ENCODE results near the gene TRPM7. TPM values are rescaled to one million over a fixed set of nuclear protein-coding genes. Genes with fewer than 3 reads are reported as not detected.
"Not testable (repeated sequence)": the region's sequence is repeated elsewhere in the genome, so short reads cannot be mapped to it uniquely, and the experiment has no call there.

The TRPM7 gene
- total RNA-seq, 2 experiments from 2014 or later, result 35.3 to 40.2 TPM

- DNase-seq, result no peak
- Mint-ChIP-seq H3K27me3 (no peaks in the 10 kb centered on the region), H3K4me1 (peaks cover 1% of the 10 kb centered on the region), H3K9me3 (no peaks in the 10 kb centered on the region), H3K27ac (no peak overlapping the region), H3K36me3 (ENCODE audit: low read depth) (peaks cover 51% of the 10 kb centered on the region), H3K4me3 (no peak overlapping the region)
- POLR2A ChIA-PET, result no interaction called here
- CTCF ChIA-PET, result no interaction called here
These were observed 92.8 kb downstream of the TRPM7 start for GRCh38 chr15:50593761-50594160.

GRCh38 chr15:50590288-50590687 is 96.3 kb downstream of the TRPM7 start:
- H3K4me3 Mint-ChIP-seq, result no peak overlapping the region
- ChIA-PET CTCF (no interaction called here), POLR2A (no interaction called here)
- peaks cover 51% of the 10 kb centered on the region for H3K36me3 Mint-ChIP-seq (ENCODE audit: low read depth)
- H3K9me3 Mint-ChIP-seq, result no peaks in the 10 kb centered on the region
- H3K27me3 Mint-ChIP-seq, result no peaks in the 10 kb centered on the region
- no peak for DNase-seq
- H3K27ac Mint-ChIP-seq, result no peak overlapping the region
- H3K4me1 Mint-ChIP-seq, result peaks cover 1% of the 10 kb centered on the region

- Mint-ChIP-seq H3K27me3 (no peaks in the 10 kb centered on the region), H3K4me1 (no peaks in the 10 kb centered on the region), H3K36me3 (ENCODE audit: low read depth) (peaks cover 50% of the 10 kb centered on the region), H3K9me3 (no peaks in the 10 kb centered on the region), H3K27ac (no peak overlapping the region), H3K4me3 (no peak overlapping the region)
- ChIA-PET POLR2A (no interaction called here), CTCF (no interaction called here)
- no peak for DNase-seq
These were observed 109.1 kb downstream of the TRPM7 start for GRCh38 chr15:50577492-50577891.

GRCh38 chr15:50576166-50576565 is 110.4 kb downstream of the TRPM7 start:
- Mint-ChIP-seq H3K4me1 (no peaks in the 10 kb centered on the region), H3K27ac (no peak overlapping the region), H3K9me3 (no peaks in the 10 kb centered on the region), H3K36me3 (ENCODE audit: low read depth) (peaks cover 46% of the 10 kb centered on the region), H3K27me3 (no peaks in the 10 kb centered on the region), H3K4me3 (no peak overlapping the region)
- CTCF ChIA-PET, result no interaction called here
- POLR2A ChIA-PET, result no interaction called here
- no peak for DNase-seq

- POLR2A ChIA-PET, CTCF ChIA-PET, H3K27me3 Mint-ChIP-seq, H3K4me1 Mint-ChIP-seq, DNase-seq, H3K4me3 Mint-ChIP-seq, H3K9me3 Mint-ChIP-seq, H3K27ac Mint-ChIP-seq: not testable (repeated sequence)
- peaks cover 57% of the 10 kb centered on the region for H3K36me3 Mint-ChIP-seq (ENCODE audit: low read depth)
These were observed 112.8 kb downstream of the TRPM7 start for GRCh38 chr15:50573842-50574241.

GRCh38 chr15:50563756-50564155 is 122.8 kb downstream of the TRPM7 start:
- peak overlapping the region; percentile 26 for H3K27ac Mint-ChIP-seq
- DNase-seq, result no peak
- peaks cover 54% of the 10 kb centered on the region for H3K36me3 Mint-ChIP-seq (ENCODE audit: low read depth)
- POLR2A ChIA-PET, result no interaction called here
- CTCF ChIA-PET, result interaction anchor here (1.4 kb wide), 1 partner anchor 89 kb away, joined by 3 read pairs; no protein-coding TSS in a partner anchor
- no peaks in the 10 kb centered on the region for H3K9me3 Mint-ChIP-seq
- H3K4me3 Mint-ChIP-seq, result no peak overlapping the region
- peaks cover 29% of the 10 kb centered on the region for H3K4me1 Mint-ChIP-seq
- no peaks in the 10 kb centered on the region for H3K27me3 Mint-ChIP-seq

- Mint-ChIP-seq H3K9me3 (no peaks in the 10 kb centered on the region), H3K4me1 (peaks cover 30% of the 10 kb centered on the region), H3K27ac (peak overlapping the region; percentile 26), H3K36me3 (ENCODE audit: low read depth) (peaks cover 48% of the 10 kb centered on the region), H3K27me3 (no peaks in the 10 kb centered on the region), H3K4me3 (no peak overlapping the region)
- peak; percentile 23 for DNase-seq
- POLR2A ChIA-PET, result interaction anchor here (1.3 kb wide), 1 partner anchor 139 kb away, joined by 6 read pairs; the partner anchor contains the start of gene USP8
- CTCF ChIA-PET, result interaction anchor here (0.7 to 1.4 kb wide), 2 partner anchors 9 to 90 kb away, joined by 3 to 4 read pairs; no protein-coding TSS in a partner anchor
These were observed 123.6 kb downstream of the TRPM7 start for GRCh38 chr15:50562735-50563640.

- peaks cover 40% of the 10 kb centered on the region for H3K36me3 Mint-ChIP-seq (ENCODE audit: low read depth)
- H3K4me1 Mint-ChIP-seq, result peaks cover 41% of the 10 kb centered on the region
- no peaks in the 10 kb centered on the region for H3K9me3 Mint-ChIP-seq
- DNase-seq, result no peak
- CTCF ChIA-PET, result no interaction called here
- H3K4me3 Mint-ChIP-seq, result no peak overlapping the region
- H3K27ac Mint-ChIP-seq, result no peak overlapping the region
- POLR2A ChIA-PET, result no interaction called here
- H3K27me3 Mint-ChIP-seq, result no peaks in the 10 kb centered on the region
These were observed 128.6 kb downstream of the TRPM7 start for GRCh38 chr15:50558012-50558411.

- no peaks in the 10 kb centered on the region for H3K27me3 Mint-ChIP-seq
- H3K9me3 Mint-ChIP-seq, result no peaks in the 10 kb centered on the region
- ChIA-PET POLR2A (interaction anchor here (0.6 kb wide), 1 partner anchor 9 kb away, joined by 3 read pairs; no protein-coding TSS in a partner anchor), CTCF (no interaction called here)
- H3K36me3 Mint-ChIP-seq (ENCODE audit: low read depth), result peaks cover 30% of the 10 kb centered on the region
- no peak for DNase-seq
- no peak overlapping the region for H3K4me3 Mint-ChIP-seq
- no peak overlapping the region for H3K27ac Mint-ChIP-seq
- peaks cover 32% of the 10 kb centered on the region for H3K4me1 Mint-ChIP-seq
These were observed 129.8 kb downstream of the TRPM7 start for GRCh38 chr15:50556642-50557371.

- DNase-seq, result no peak
- Mint-ChIP-seq H3K27ac (no peak overlapping the region), H3K27me3 (peaks cover 4% of the 10 kb centered on the region), H3K9me3 (no peaks in the 10 kb centered on the region), H3K36me3 (ENCODE audit: low read depth) (peaks cover 10% of the 10 kb centered on the region), H3K4me1 (peaks cover 19% of the 10 kb centered on the region), H3K4me3 (no peak overlapping the region)
- ChIA-PET CTCF (no interaction called here), POLR2A (no interaction called here)
These were observed 134.4 kb downstream of the TRPM7 start for GRCh38 chr15:50552238-50552637.

- H3K36me3 Mint-ChIP-seq (ENCODE audit: low read depth), result peaks cover 4% of the 10 kb centered on the region
These were observed 137.3 kb downstream of the TRPM7 start for GRCh38 chr15:50549326-50549725.

GRCh38 chr15:50546566-50546965 is 140.0 kb downstream of the TRPM7 start, which contains the start of gene USP50:
USP50 (minus strand) TSS chr15:50546666; CDS start chr15:50546525, 141 bp downstream.
- H3K27me3 Mint-ChIP-seq, result peaks cover 20% of the 10 kb centered on the region
- CTCF ChIA-PET, result no interaction called here
- no peaks in the 10 kb centered on the region for H3K9me3 Mint-ChIP-seq
- no peaks in the 10 kb centered on the region for H3K4me1 Mint-ChIP-seq
- DNase-seq, result no peak
- H3K27ac Mint-ChIP-seq, result no peak within 1 kb of the TSS
- no peak within 1 kb of the TSS for H3K4me3 Mint-ChIP-seq
- no peaks in the 10 kb centered on the region for H3K36me3 Mint-ChIP-seq (ENCODE audit: low read depth)
- POLR2A ChIA-PET, result no interaction called here

More at GRCh38 chr15:50549326-50549725, 137.3 kb downstream of the TRPM7 start:
- ChIA-PET CTCF (no interaction called here), POLR2A (no interaction called here)
- Mint-ChIP-seq H3K27ac (no peak overlapping the region), H3K4me1 (peaks cover 3% of the 10 kb centered on the region), H3K27me3 (peaks cover 8% of the 10 kb centered on the region), H3K9me3 (no peaks in the 10 kb centered on the region), H3K4me3 (no peak overlapping the region)
- no peak for DNase-seq

- Mint-ChIP-seq H3K27me3 (peaks cover 21% of the 10 kb centered on the region), H3K27ac (no peak overlapping the region), H3K4me1 (no peaks in the 10 kb centered on the region), H3K36me3 (ENCODE audit: low read depth) (no peaks in the 10 kb centered on the region), H3K9me3 (no peaks in the 10 kb centered on the region), H3K4me3 (no peak overlapping the region)
- no peak for DNase-seq
- ChIA-PET CTCF (no interaction called here), POLR2A (no interaction called here)
These were observed 142.2 kb downstream of the TRPM7 start for GRCh38 chr15:50544368-50544767.
